ENCODE measurements around the gene UGT1A10.
"Not testable (repeated sequence)": the region's sequence is repeated elsewhere in the genome, so short reads cannot be mapped to it uniquely, and the experiment has no call there.

Gene UGT1A10

GRCh38 chr2:233745838-233746237 lies 109.6 kb downstream of the UGT1A10 start:
- not testable (repeated sequence) for DNase-seq

GRCh38 chr2:233746475-233747282 lies 110.4 kb downstream of the UGT1A10 start:
- DNase-seq = no peak

GRCh38 chr2:233747283-233747544 lies 111.0 kb downstream of the UGT1A10 start:
- peak in 1 of 14 donors; percentile 1 for DNase-seq

GRCh38 chr2:233750689-233751088 lies 114.4 kb downstream of the UGT1A10 start:
- DNase-seq = not testable (repeated sequence)

GRCh38 chr2:233751212-233752009 lies 115.2 kb downstream of the UGT1A10 start:
- DNase-seq = not testable (repeated sequence)

GRCh38 chr2:233754872-233755611 lies 118.8 kb downstream of the UGT1A10 start:
- DNase-seq = no peak

GRCh38 chr2:233756429-233757081 lies 120.3 kb downstream of the UGT1A10 start:
- DNase-seq = no peak

- no peak for DNase-seq
Observed at GRCh38 chr2:233758141-233758540, 121.9 kb downstream of the UGT1A10 start.

GRCh38 chr2:233758849-233759248 lies 122.6 kb downstream of the UGT1A10 start:
- no peak for DNase-seq

GRCh38 chr2:233760043-233760442 lies 123.8 kb downstream of the UGT1A10 start, which contains the start of gene UGT1A1:
Gene UGT1A1 (plus strand): TSS chr2:233760270. CDS start chr2:233760288, 18 bp downstream.
- DNase-seq = no peak

GRCh38 chr2:233761040-233761769 lies 125.0 kb downstream of the UGT1A10 start:
- DNase-seq = no peak

- no peak for DNase-seq
Observed at GRCh38 chr2:233764264-233764663, 128.0 kb downstream of the UGT1A10 start.

- DNase-seq = no peak
Observed at GRCh38 chr2:233764761-233765160, 128.5 kb downstream of the UGT1A10 start.

- DNase-seq = no peak
Observed at GRCh38 chr2:233766416-233766815, 130.2 kb downstream of the UGT1A10 start.

GRCh38 chr2:233768076-233768475 lies 131.8 kb downstream of the UGT1A10 start:
- no peak for DNase-seq

- no peak for DNase-seq
Observed at GRCh38 chr2:233769260-233769659, 133.0 kb downstream of the UGT1A10 start.

GRCh38 chr2:233772153-233772552 lies 135.9 kb downstream of the UGT1A10 start:
- no peak for DNase-seq

- DNase-seq = no peak
Observed at GRCh38 chr2:233772583-233772982, 136.3 kb downstream of the UGT1A10 start.

GRCh38 chr2:233773854-233774253 lies 137.6 kb downstream of the UGT1A10 start:
- DNase-seq = no peak

GRCh38 chr2:233775414-233775813 lies 139.2 kb downstream of the UGT1A10 start:
- no peak for DNase-seq

- DNase-seq = no peak
Observed at GRCh38 chr2:233778030-233778429, 141.8 kb downstream of the UGT1A10 start, which contains the start of gene MROH2A. Gene MROH2A (plus strand): TSS chr2:233778330. CDS start chr2:233779359, 1,029 bp downstream.

- DNase-seq = no peak
Observed at GRCh38 chr2:233779722-233780121, 143.5 kb downstream of the UGT1A10 start.

Measured in C1 segment of cervical spinal cord (tissue), 14 donors.